ENCODE data around the gene SLC19A1. TPM values are rescaled to one million over a fixed set of nuclear protein-coding genes. Genes with fewer than 3 reads are reported as not detected.

The SLC19A1 gene
- total RNA-seq, 1 experiment from 2014 or later = 8.3 TPM

- DNase-seq (ENCODE audit: low read depth) = no peak
Measured at GRCh38 chr21:45455674-45456583, 86.3 kb downstream of the SLC19A1 start.

- DNase-seq (ENCODE audit: low read depth) = peak; percentile 52
Measured at GRCh38 chr21:45454926-45455673, 87.1 kb downstream of the SLC19A1 start.

GRCh38 chr21:45454060-45454925 is 87.9 kb downstream of the SLC19A1 start:
- DNase-seq (ENCODE audit: low read depth) = no peak

- no peak for DNase-seq (ENCODE audit: low read depth)
Measured at GRCh38 chr21:45453308-45453950, 88.8 kb downstream of the SLC19A1 start.

- no peak for DNase-seq (ENCODE audit: low read depth)
Measured at GRCh38 chr21:45452696-45453307, 89.4 kb downstream of the SLC19A1 start.

- no peak for DNase-seq (ENCODE audit: low read depth)
Measured at GRCh38 chr21:45451771-45452182, 90.5 kb downstream of the SLC19A1 start.

- no peak for DNase-seq (ENCODE audit: low read depth)
Measured at GRCh38 chr21:45451091-45451740, 91.0 kb downstream of the SLC19A1 start.

GRCh38 chr21:45450423-45451090 is 91.7 kb downstream of the SLC19A1 start:
- no peak for DNase-seq (ENCODE audit: low read depth)

- no peak for DNase-seq (ENCODE audit: low read depth)
Measured at GRCh38 chr21:45449658-45450422, 92.4 kb downstream of the SLC19A1 start.

GRCh38 chr21:45448810-45449657 is 93.2 kb downstream of the SLC19A1 start:
- DNase-seq (ENCODE audit: low read depth) = no peak

GRCh38 chr21:45448283-45448809 is 93.9 kb downstream of the SLC19A1 start:
- no peak for DNase-seq (ENCODE audit: low read depth)

Other genes with a start within 250 kb of the SLC19A1 start
- gene COL18A1, start 137.3 kb downstream of the SLC19A1 start, total RNA-seq (2014; rRNA removed; shearing (Covaris generic)) = 72.3 and 126 TPM in 2 replicates
- 4.0 and 8.4 TPM in 2 replicates for gene PCBP3, start 101.3 kb upstream of the SLC19A1 start, total RNA-seq (2014; rRNA removed; shearing (Covaris generic))